Liver (tissue), 3 donors: ENCODE results near the gene L2HGDH.

Source experiments
- CTCF ChIP-seq: fragments of 150-350 bp; IDR thresholded peaks from 2 replicates; pipeline ENCODE4 v1.5.1; 2017; ENCODE audit warnings: improper control_type of control experiment, low read depth, low read length; ENCODE audit not compliant: missing input control
- EGR1 ChIP-seq, 2 donors: IDR thresholded peaks; 2 replicates each; pipeline ENCODE4 v1.6.1; 2016 to 2018; ENCODE audit warnings: antibody characterized with exemption in 2 of 2, low read depth in 2 of 2
- GABPA ChIP-seq, 2 donors: IDR thresholded peaks in 1 of 2; conservative IDR thresholded peaks in 1 of 2; 2 replicates each; pipeline ENCODE4 v1.6.1; 2016; ENCODE audit warnings: antibody characterized with exemption in 2 of 2, mild to moderate bottlenecking in 1 of 2, moderate library complexity in 1 of 2
- HNF4G ChIP-seq: IDR thresholded peaks from 2 replicates; pipeline ENCODE4 v1.6.1; 2016; ENCODE audit warnings: antibody characterized with exemption
- JUND ChIP-seq, 2 donors: IDR thresholded peaks; 2 replicates each; pipeline ENCODE4 v1.6.1; 2016; ENCODE audit warnings: antibody characterized with exemption in 2 of 2
- MAX ChIP-seq: IDR thresholded peaks from 2 replicates; pipeline ENCODE4 v1.6.1; 2016; ENCODE audit warnings: antibody characterized with exemption
- RAD21 ChIP-seq, 2 donors: IDR thresholded peaks; 2 replicates each; pipeline ENCODE4 v1.6.1; 2016; ENCODE audit warnings: antibody characterized with exemption in 2 of 2, mild to moderate bottlenecking in 2 of 2
- REST ChIP-seq: IDR thresholded peaks from 2 replicates; pipeline ENCODE4 v1.6.1; 2016; ENCODE audit warnings: antibody characterized with exemption, mild to moderate bottlenecking
- RXRA ChIP-seq, 2 donors: IDR thresholded peaks; 2 replicates each; pipeline ENCODE4 v1.6.1; 2017 to 2018; ENCODE audit warnings: antibody characterized with exemption in 2 of 2, mild to moderate bottlenecking in 1 of 2
- TAF1 ChIP-seq: conservative IDR thresholded peaks from 2 replicates; pipeline ENCODE4 v1.6.1; 2016; ENCODE audit warnings: antibody characterized with exemption, mild to moderate bottlenecking
- YY1 ChIP-seq: IDR thresholded peaks from 2 replicates; pipeline ENCODE4 v1.6.1; 2016; ENCODE audit warnings: antibody characterized with exemption, mild to moderate bottlenecking
- donor health status: healthy.
- donor health status: healthy.

GRCh38 chr14:50331596-50331995 is 19.6 kb upstream of the L2HGDH start:
- TF ChIP-seq REST (no peak), CTCF (no peak), HNF4G (no peak), TAF1 (no peak), JUND (IDR thresholded peaks at IDR 0.05) (no peak), RAD21 (IDR thresholded peaks at IDR 0.05) (no peak), YY1 (no peak), RXRA (IDR thresholded peaks at IDR 0.05) (no peak), EGR1 (IDR thresholded peaks at IDR 0.05; ENCODE audit: low read depth in 2 of 2) (no peak), MAX (no peak), GABPA (IDR thresholded peaks at IDR 0.05 in 1 of 2, conservative IDR thresholded peaks at IDR 0.05 in 1 of 2) (no peak)
